PC-3 (cell line): Measurements from ENCODE around the gene CAPSL.

Experiments
- EZH2 ChIP-seq: fragments of 300-600 bp; sonication (generic); IDR thresholded peaks from one replicate; pipeline ENCODE4 v1.6.1; 2017; ENCODE audit warnings: antibody characterized with exemption, mild to moderate bottlenecking, low read length; ENCODE audit not compliant: unreplicated experiment
- EZH2phosphoT487 ChIP-seq: fragments of 300-600 bp; sonication (generic); IDR thresholded peaks from 2 replicates; pipeline ENCODE4 v1.6.1; 2018; ENCODE audit warnings: mild to moderate bottlenecking, antibody characterized with exemption, low read length, borderline replicate concordance
- TF ChIP-seq, protein P1 (sequence below): fragments of 300-600 bp; sonication (generic); conservative IDR thresholded peaks from 2 replicates; pipeline ENCODE4 v1.5.1; 2017; ENCODE audit warnings: antibody characterized with exemption, low read depth, mild to moderate bottlenecking, low read length

DNA sequence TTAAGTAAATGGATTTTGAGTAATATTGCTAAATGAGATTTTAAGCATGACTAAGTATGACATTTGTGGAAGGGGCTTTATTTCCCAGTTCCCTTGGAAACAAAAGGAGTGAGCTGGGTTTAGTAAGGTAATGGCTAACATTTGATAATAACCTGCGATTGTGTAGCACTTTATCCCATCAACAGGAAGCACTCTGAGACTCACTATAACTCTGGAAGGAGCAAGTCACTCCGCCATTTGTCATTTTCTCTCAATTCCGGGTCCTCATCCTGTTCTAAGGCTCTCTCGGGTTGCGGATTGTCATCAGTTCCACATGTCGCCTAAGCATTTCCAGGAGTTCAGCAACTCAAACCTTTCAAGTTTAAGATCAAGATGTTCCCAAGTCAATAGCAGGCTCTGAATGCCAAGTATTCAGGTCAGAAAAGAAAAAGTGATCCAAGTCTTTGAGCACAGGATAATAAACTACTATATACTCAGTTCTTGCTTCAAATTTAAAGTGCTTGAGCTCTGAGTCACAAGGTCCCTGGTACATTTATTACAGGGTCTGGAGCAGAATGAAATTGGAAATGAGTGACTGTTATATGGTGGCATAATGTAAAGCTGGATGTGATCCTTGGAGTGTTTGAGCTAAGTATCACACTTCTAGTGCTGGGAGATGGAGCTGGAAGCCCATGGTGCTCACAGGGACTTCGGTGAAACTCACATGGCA lies 39.3 kb downstream of the CAPSL start:
- TF ChIP-seq, protein P1, sequence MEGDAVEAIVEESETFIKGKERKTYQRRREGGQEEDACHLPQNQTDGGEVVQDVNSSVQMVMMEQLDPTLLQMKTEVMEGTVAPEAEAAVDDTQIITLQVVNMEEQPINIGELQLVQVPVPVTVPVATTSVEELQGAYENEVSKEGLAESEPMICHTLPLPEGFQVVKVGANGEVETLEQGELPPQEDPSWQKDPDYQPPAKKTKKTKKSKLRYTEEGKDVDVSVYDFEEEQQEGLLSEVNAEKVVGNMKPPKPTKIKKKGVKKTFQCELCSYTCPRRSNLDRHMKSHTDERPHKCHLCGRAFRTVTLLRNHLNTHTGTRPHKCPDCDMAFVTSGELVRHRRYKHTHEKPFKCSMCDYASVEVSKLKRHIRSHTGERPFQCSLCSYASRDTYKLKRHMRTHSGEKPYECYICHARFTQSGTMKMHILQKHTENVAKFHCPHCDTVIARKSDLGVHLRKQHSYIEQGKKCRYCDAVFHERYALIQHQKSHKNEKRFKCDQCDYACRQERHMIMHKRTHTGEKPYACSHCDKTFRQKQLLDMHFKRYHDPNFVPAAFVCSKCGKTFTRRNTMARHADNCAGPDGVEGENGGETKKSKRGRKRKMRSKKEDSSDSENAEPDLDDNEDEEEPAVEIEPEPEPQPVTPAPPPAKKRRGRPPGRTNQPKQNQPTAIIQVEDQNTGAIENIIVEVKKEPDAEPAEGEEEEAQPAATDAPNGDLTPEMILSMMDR = no peak
- no peak for TF ChIP-seq EZH2phosphoT487
- no peak for TF ChIP-seq EZH2
